ENCODE measurements around the gene EGF.

- no peak for TF ChIP-seq CTCF (IDR thresholded peaks at IDR 0.05)
- TF ChIP-seq, protein P1, sequence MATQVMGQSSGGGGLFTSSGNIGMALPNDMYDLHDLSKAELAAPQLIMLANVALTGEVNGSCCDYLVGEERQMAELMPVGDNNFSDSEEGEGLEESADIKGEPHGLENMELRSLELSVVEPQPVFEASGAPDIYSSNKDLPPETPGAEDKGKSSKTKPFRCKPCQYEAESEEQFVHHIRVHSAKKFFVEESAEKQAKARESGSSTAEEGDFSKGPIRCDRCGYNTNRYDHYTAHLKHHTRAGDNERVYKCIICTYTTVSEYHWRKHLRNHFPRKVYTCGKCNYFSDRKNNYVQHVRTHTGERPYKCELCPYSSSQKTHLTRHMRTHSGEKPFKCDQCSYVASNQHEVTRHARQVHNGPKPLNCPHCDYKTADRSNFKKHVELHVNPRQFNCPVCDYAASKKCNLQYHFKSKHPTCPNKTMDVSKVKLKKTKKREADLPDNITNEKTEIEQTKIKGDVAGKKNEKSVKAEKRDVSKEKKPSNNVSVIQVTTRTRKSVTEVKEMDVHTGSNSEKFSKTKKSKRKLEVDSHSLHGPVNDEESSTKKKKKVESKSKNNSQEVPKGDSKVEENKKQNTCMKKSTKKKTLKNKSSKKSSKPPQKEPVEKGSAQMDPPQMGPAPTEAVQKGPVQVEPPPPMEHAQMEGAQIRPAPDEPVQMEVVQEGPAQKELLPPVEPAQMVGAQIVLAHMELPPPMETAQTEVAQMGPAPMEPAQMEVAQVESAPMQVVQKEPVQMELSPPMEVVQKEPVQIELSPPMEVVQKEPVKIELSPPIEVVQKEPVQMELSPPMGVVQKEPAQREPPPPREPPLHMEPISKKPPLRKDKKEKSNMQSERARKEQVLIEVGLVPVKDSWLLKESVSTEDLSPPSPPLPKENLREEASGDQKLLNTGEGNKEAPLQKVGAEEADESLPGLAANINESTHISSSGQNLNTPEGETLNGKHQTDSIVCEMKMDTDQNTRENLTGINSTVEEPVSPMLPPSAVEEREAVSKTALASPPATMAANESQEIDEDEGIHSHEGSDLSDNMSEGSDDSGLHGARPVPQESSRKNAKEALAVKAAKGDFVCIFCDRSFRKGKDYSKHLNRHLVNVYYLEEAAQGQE (IDR thresholded peaks at IDR 0.05; ENCODE audit: insufficient read depth in 1 of 2, low read depth in 2 of 2, low read length in 1 of 2): no peak
- no peak for TF ChIP-seq TCF7L2 (IDR thresholded peaks at IDR 0.05; ENCODE audit: low read depth, low read length)
- TF ChIP-seq POLR2AphosphoS5 (IDR thresholded peaks at IDR 0.05; ENCODE audit: low read depth, low read length): no peak
- TF ChIP-seq SIN3A (IDR thresholded peaks at IDR 0.05; ENCODE audit: borderline replicate concordance, insufficient read depth, low read depth, low read length): no peak
Observed at GRCh38 chr4:109876634-109877265, 35.9 kb upstream of the EGF start.
